CD4-positive, CD25-positive, alpha-beta regulatory T cell (primary cell): Measurements from ENCODE around the gene UBA6. TPM values are rescaled to one million over a fixed set of nuclear protein-coding genes. Genes with fewer than 3 reads are reported as not detected.

ENCODE experiments used
- ATAC-seq, 2 donors: fragments of 150-1000 bp; cut with Tn5 transposase; one replicate each; pipeline ENCODE4 v1.10.0; 2021; ENCODE audit warnings: low read depth in 2 of 2, moderate number of reproducible peaks in 2 of 2, moderate library complexity in 1 of 2
- DNase-seq, 3 donors: peaks; one replicate each; pipeline versions ENCODE4 v3.0.0 to v3.0.0-alpha.2; 2012 to 2022; ENCODE audit warnings: mixed read lengths in 1 of 3
- H3K27ac ChIP-seq: one replicate; pipeline ENCODE4 v1.7.0; 2013; ENCODE audit warnings: mild to moderate bottlenecking, low read length; ENCODE audit not compliant: insufficient read depth, poor library complexity, severe bottlenecking
- H3K27me3 ChIP-seq: one replicate; pipeline ENCODE4 v1.7.0; 2013; ENCODE audit warnings: low read length; ENCODE audit not compliant: control insufficient read depth, insufficient read depth
- H3K36me3 ChIP-seq: one replicate; pipeline ENCODE4 v1.7.0; 2013; ENCODE audit warnings: mild to moderate bottlenecking, low read length, moderate library complexity; ENCODE audit not compliant: control insufficient read depth, insufficient read depth
- H3K4me1 ChIP-seq: 2 replicates; pipeline ENCODE4 v1.7.0; 2013; ENCODE audit warnings: mild to moderate bottlenecking, low read length; ENCODE audit not compliant: insufficient read depth, control insufficient read depth, poor library complexity, severe bottlenecking
- H3K4me3 ChIP-seq: one replicate; pipeline ENCODE4 v1.7.0; 2013; ENCODE audit warnings: low read depth, mild to moderate bottlenecking, low read length, moderate library complexity
- H3K9me3 ChIP-seq, 2 experiments: 1 replicate in 1 of 2; 2 replicates in 1 of 2; pipeline ENCODE4 v1.7.0; 2013; ENCODE audit warnings: low read length in 2 of 2, mild to moderate bottlenecking in 1 of 2, moderate library complexity in 1 of 2; ENCODE audit not compliant: control insufficient read depth in 2 of 2
- H3K27ac Mint-ChIP-seq, 3 donors: one replicate each; pipeline ENCODE4 v1.8.0; 2020 to 2022; ENCODE audit warnings: mild to moderate bottlenecking in 3 of 3, mixed read lengths in 3 of 3, moderate library complexity in 2 of 3
- H3K27me3 Mint-ChIP-seq: one replicate; pipeline ENCODE4 v1.8.0; 2022; ENCODE audit warnings: mild to moderate bottlenecking, mixed read lengths
- H3K36me3 Mint-ChIP-seq: one replicate; pipeline ENCODE4 v1.8.0; 2020; ENCODE audit warnings: mixed read lengths
- H3K4me1 Mint-ChIP-seq, 4 donors: one replicate each; pipeline ENCODE4 v1.8.0; 2020 to 2022; ENCODE audit warnings: mixed read lengths in 4 of 4, mild to moderate bottlenecking in 1 of 4
- H3K4me3 Mint-ChIP-seq, 4 donors: one replicate each; pipeline ENCODE4 v1.8.0; 2020 to 2022; ENCODE audit warnings: mild to moderate bottlenecking in 4 of 4, mixed read lengths in 4 of 4, moderate library complexity in 3 of 4
- H3K9me3 Mint-ChIP-seq, 7 donors: one replicate each; pipeline ENCODE4 v1.8.0; 2020 to 2022; ENCODE audit warnings: mixed read lengths in 7 of 7, mild to moderate bottlenecking in 3 of 7, moderate library complexity in 2 of 7
- polyA plus RNA-seq, 4 donors: library from polyadenylated mRNA; unstranded; fragments of 300-500 nt; fragmentation: Illumina TruSeq; gene quantifications; one replicate each; pipeline ENCODE4 v1.2.3, GENCODE V29; 2021
- total RNA-seq: library from RNA; stranded (reverse); gene quantifications from one replicate; pipeline ENCODE4 v1.2.3, GENCODE V29; 2022

The UBA6 gene
- total and polyA plus RNA-seq, 5 donors from 2014 or later = 21.6 to 64.1 (median 28.9) TPM

- Mint-ChIP-seq H3K4me1 (peaks cover 4 to 10% (median 5%) of the 10 kb centered on the region in 4 donors), H3K4me3 (no peak overlapping the region), H3K27ac (no peak overlapping the region), H3K27me3 (no peaks in the 10 kb centered on the region), H3K36me3 (peaks cover 3% of the 10 kb centered on the region), H3K9me3 (peaks cover 0 to 13% (median 6%) of the 10 kb centered on the region in 7 donors)
- H3K27me3 ChIP-seq = no peaks in the 10 kb centered on the region
- no peaks in the 10 kb centered on the region for H3K36me3 ChIP-seq
- DNase-seq = no peak
- peaks cover 0 to 6% of the 10 kb centered on the region in 2 experiments for H3K9me3 ChIP-seq
- no peak for ATAC-seq
- no peak overlapping the region for H3K27ac ChIP-seq
- H3K4me1 ChIP-seq = no peaks in the 10 kb centered on the region
- H3K4me3 ChIP-seq = no peak overlapping the region
Observed at GRCh38 chr4:67603310-67604028, 97.5 kb downstream of the UBA6 start.

GRCh38 chr4:67593741-67594175 is 107.2 kb downstream of the UBA6 start:
- Mint-ChIP-seq H3K4me3 (no peak overlapping the region), H3K9me3 (peaks cover 0 to 6% (median 0%) of the 10 kb centered on the region in 7 donors), H3K27ac (no peak overlapping the region), H3K36me3 (no peaks in the 10 kb centered on the region), H3K27me3 (peaks cover 41% of the 10 kb centered on the region), H3K4me1 (no peaks in the 10 kb centered on the region)
- Histone ChIP-seq H3K4me3 (no peak overlapping the region), H3K4me1 (no peaks in the 10 kb centered on the region), H3K9me3 (no peaks in the 10 kb centered on the region), H3K27me3 (peaks cover 11% of the 10 kb centered on the region), H3K36me3 (no peaks in the 10 kb centered on the region), H3K27ac (no peak overlapping the region)
- ATAC-seq (no peak), DNase-seq (no peak)

DNA sequence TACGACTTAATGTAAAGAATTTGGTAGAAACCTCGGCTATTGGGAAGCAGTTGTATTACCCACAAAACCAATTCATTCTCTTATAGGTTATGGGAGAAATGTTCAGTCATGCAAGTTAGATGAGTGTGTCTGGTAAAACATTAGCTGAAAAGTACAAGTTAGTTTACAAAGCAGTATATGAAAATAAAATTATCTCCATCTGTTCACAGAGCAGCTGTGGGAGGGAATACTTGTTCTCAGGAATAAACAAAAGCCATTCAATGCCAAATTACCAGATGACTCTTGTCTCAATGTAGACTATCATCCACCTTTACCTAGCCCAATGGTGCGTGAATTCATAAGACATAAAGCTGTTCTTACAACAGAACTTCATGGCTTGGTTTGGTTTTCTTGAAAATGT is 113.8 kb downstream of the UBA6 start:
- peaks cover 4% of the 10 kb centered on the region for H3K27me3 ChIP-seq

GRCh38 chr4:67584496-67584895 is 116.5 kb downstream of the UBA6 start:
- peaks cover 13 to 24% (median 19%) of the 10 kb centered on the region in 4 donors for H3K4me1 Mint-ChIP-seq
- H3K27ac Mint-ChIP-seq = no peak overlapping the region
- Histone ChIP-seq H3K27me3 (no peaks in the 10 kb centered on the region), H3K4me1 (peaks cover 20% of the 10 kb centered on the region), H3K36me3 (no peaks in the 10 kb centered on the region), H3K9me3 (no peaks in the 10 kb centered on the region), H3K27ac (no peak overlapping the region), H3K4me3 (no peak overlapping the region)
- DNase-seq (no peak), ATAC-seq (no peak)
- H3K4me3 Mint-ChIP-seq = no peak overlapping the region
- peaks cover 5% of the 10 kb centered on the region for H3K27me3 Mint-ChIP-seq
- H3K9me3 Mint-ChIP-seq = no peaks in the 10 kb centered on the region
- no peaks in the 10 kb centered on the region for H3K36me3 Mint-ChIP-seq

More for the DNA sequence above, 113.8 kb downstream of the UBA6 start:
- Mint-ChIP-seq H3K36me3 (no peaks in the 10 kb centered on the region), H3K4me3 (no peak overlapping the region), H3K27me3 (peaks cover 12% of the 10 kb centered on the region), H3K9me3 (no peaks in the 10 kb centered on the region), H3K27ac (no peak overlapping the region), H3K4me1 (peaks cover 0 to 6% (median 5%) of the 10 kb centered on the region in 4 donors)
- ATAC-seq (no peak), DNase-seq (no peak)
- H3K36me3 ChIP-seq = no peaks in the 10 kb centered on the region
- H3K27ac ChIP-seq = no peak overlapping the region
- no peak overlapping the region for H3K4me3 ChIP-seq
- no peaks in the 10 kb centered on the region for H3K9me3 ChIP-seq
- H3K4me1 ChIP-seq = peaks cover 7% of the 10 kb centered on the region

DNA sequence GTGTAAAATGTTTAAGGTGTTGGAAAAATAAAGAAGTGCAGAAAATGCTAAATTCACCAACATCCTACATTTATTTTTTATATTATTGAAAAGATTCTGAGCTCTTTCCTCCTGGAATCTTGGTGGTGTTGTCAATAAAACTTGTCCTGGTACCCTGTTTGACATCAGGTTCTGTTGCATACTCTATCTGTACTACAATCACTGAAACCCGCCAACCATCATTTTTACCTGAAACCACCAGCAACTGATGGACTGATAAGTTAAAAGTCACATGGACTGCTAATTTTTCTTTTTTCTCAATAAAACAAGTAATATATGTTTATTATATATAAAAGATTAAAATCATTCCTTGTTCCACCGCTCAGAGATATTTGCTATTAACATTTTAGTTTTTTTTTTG is 119.0 kb downstream of the UBA6 start:
- H3K9me3 ChIP-seq = no peaks in the 10 kb centered on the region
- H3K27me3 ChIP-seq = no peaks in the 10 kb centered on the region
- H3K4me1 Mint-ChIP-seq = peaks cover 15 to 32% (median 20%) of the 10 kb centered on the region in 4 donors
- peak overlapping the region in 2 of 4 donors; percentile 6 to 40 for H3K4me3 Mint-ChIP-seq
- peak overlapping the region; percentile 5 for H3K4me3 ChIP-seq
- ATAC-seq (no peak), DNase-seq (no peak)
- peaks cover 0 to 2% (median 0%) of the 10 kb centered on the region in 7 donors for H3K9me3 Mint-ChIP-seq
- H3K27ac Mint-ChIP-seq = peak overlapping the region in 2 of 3 donors; percentile 44 to 45
- H3K4me1 ChIP-seq = peaks cover 20% of the 10 kb centered on the region
- no peaks in the 10 kb centered on the region for H3K36me3 Mint-ChIP-seq
- no peak overlapping the region for H3K27ac ChIP-seq
- H3K27me3 Mint-ChIP-seq = no peaks in the 10 kb centered on the region
- no peaks in the 10 kb centered on the region for H3K36me3 ChIP-seq

GRCh38 chr4:67581208-67581857 is 119.6 kb downstream of the UBA6 start:
- peaks cover 15 to 36% (median 23%) of the 10 kb centered on the region in 4 donors for H3K4me1 Mint-ChIP-seq
- no peaks in the 10 kb centered on the region for H3K36me3 ChIP-seq
- peak overlapping the region in 3 of 4 donors; percentile 6 to 64 (median 40) for H3K4me3 Mint-ChIP-seq
- H3K27ac ChIP-seq = no peak overlapping the region
- peaks cover 21% of the 10 kb centered on the region for H3K4me1 ChIP-seq
- H3K9me3 ChIP-seq = no peaks in the 10 kb centered on the region
- no peaks in the 10 kb centered on the region for H3K27me3 Mint-ChIP-seq
- peak overlapping the region; percentile 12 to 44 (median 28) for H3K27ac Mint-ChIP-seq
- DNase-seq (peak in 2 of 3 donors; percentile 37 to 61), ATAC-seq (peak; percentile 57 to 64)
- H3K36me3 Mint-ChIP-seq = no peaks in the 10 kb centered on the region
- H3K9me3 Mint-ChIP-seq = peaks cover 0 to 2% (median 0%) of the 10 kb centered on the region in 7 donors
- no peaks in the 10 kb centered on the region for H3K27me3 ChIP-seq
- H3K4me3 ChIP-seq = peak overlapping the region; percentile 5

GRCh38 chr4:67580577-67580976 is 120.4 kb downstream of the UBA6 start:
- H3K9me3 Mint-ChIP-seq = peaks cover 0 to 2% (median 0%) of the 10 kb centered on the region in 7 donors

More at GRCh38 chr4:67580577-67580976, 120.4 kb downstream of the UBA6 start:
- H3K27ac Mint-ChIP-seq = peak overlapping the region in 1 of 3 donors; percentile 16
- H3K27me3 Mint-ChIP-seq = no peaks in the 10 kb centered on the region
- Histone ChIP-seq H3K27me3 (no peaks in the 10 kb centered on the region), H3K27ac (no peak overlapping the region), H3K4me3 (no peak overlapping the region), H3K36me3 (no peaks in the 10 kb centered on the region), H3K9me3 (no peaks in the 10 kb centered on the region), H3K4me1 (peaks cover 26% of the 10 kb centered on the region)
- no peaks in the 10 kb centered on the region for H3K36me3 Mint-ChIP-seq
- peaks cover 21 to 43% (median 30%) of the 10 kb centered on the region in 4 donors for H3K4me1 Mint-ChIP-seq
- DNase-seq = no peak
- no peak for ATAC-seq
- H3K4me3 Mint-ChIP-seq = no peak overlapping the region
